Measurements from ENCODE around the gene MRPL41. TPM values are rescaled to one million over a fixed set of nuclear protein-coding genes. Genes with fewer than 3 reads are reported as not detected.

MRPL41 gene
- total and polyA plus RNA-seq, 2 of the 13 experiments (the other 11 are each of a cell fraction or from before 2014, with no cell fraction given): 20.9 to 54.0 TPM

DNA sequence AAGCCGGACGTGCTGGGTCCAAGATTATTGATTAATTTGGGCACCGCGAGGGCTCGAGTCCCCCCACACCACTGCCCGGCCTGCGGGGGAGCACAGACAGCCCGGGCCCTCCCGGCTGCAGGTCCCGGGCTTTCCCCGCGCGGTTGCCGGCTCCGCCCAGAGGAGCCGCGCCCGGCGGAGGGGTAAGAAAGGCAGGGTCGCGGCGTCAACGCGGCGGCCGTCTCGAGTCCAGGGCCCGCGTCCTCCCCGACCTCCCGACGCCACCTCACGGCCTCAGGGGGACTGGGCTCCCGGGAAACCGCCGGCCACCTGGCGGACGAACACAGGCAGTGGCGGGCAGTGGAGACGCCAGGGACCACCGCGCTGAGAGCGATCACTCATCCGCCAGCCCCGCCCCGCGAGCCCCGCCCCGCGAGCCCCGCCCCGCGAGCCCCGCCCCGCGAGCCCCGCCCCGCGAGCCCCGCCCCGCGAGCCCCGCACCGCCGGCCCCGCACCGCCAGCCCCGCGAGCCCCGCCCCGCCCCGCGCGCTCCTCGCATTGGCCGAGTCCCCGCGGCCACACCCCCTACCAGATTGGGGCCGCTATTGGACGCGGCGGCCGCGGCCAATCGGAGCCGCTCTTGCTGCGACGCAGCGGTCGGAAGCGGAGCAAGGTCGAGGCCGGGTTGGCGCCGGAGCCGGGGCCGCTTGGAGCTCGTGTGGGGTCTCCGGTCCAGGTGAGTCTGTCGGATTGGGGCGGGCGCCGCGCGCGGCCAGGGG lies at the start of gene MRPL41 (continued):
- no peak for TF ChIP-seq RNF219 (CRISPR knock-in tag; IDR thresholded peaks at IDR 0.05)
- peak; percentile 74; the same call in 1 of the 2 replicates for TF ChIP-seq ZNF772 (CRISPR knock-in tag; IDR thresholded peaks at IDR 0.05)
- TF ChIP-seq NFYB (CRISPR knock-in tag; IDR thresholded peaks at IDR 0.05): peak; percentile 85
- no peak for TF ChIP-seq CBX1 (IDR thresholded peaks at IDR 0.05; ENCODE audit: low read depth)
- no peak for TF ChIP-seq ZFP90 (CRISPR knock-in tag; IDR thresholded peaks at IDR 0.05; ENCODE audit: borderline replicate concordance)
- TF ChIP-seq ZNF770 (CRISPR knock-in tag; IDR thresholded peaks at IDR 0.05): no peak
- TF ChIP-seq, protein P1, sequence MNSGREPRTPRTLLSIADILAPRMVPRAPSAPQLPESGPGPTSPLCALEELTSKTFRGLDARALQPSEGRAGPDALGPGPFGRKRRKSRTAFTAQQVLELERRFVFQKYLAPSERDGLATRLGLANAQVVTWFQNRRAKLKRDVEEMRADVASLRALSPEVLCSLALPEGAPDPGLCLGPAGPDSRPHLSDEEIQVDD (CRISPR knock-in tag; IDR thresholded peaks at IDR 0.05; ENCODE audit: borderline replicate concordance): no peak
- TF ChIP-seq ZC3H4 (CRISPR knock-in tag; IDR thresholded peaks at IDR 0.05; ENCODE audit: borderline replicate concordance): no peak
- no peak for TF ChIP-seq HOXA7 (CRISPR knock-in tag; IDR thresholded peaks at IDR 0.05)
- no peak for TF ChIP-seq ZNF589 (CRISPR knock-in tag; conservative IDR thresholded peaks at IDR 0.05)
- peak; percentile 72; the same call in 1 of the 2 replicates for TF ChIP-seq ERF (CRISPR knock-in tag; IDR thresholded peaks at IDR 0.05)
- no peak; the same call in 1 of the 2 replicates for TF ChIP-seq NRL (CRISPR knock-in tag; IDR thresholded peaks at IDR 0.05; ENCODE audit: borderline replicate concordance)
- TF ChIP-seq SIN3A (IDR thresholded peaks at IDR 0.05; ENCODE audit: borderline replicate concordance, low read depth, low read length): peak; percentile 82; the same call in 1 of the 2 replicates
- TF ChIP-seq ZNF850 (CRISPR knock-in tag; conservative IDR thresholded peaks at IDR 0.05): no peak
- no peak for TF ChIP-seq TEAD2 (CRISPR knock-in tag; IDR thresholded peaks at IDR 0.05)
- no peak for TF ChIP-seq ZIK1 (CRISPR knock-in tag; IDR thresholded peaks at IDR 0.05; ENCODE audit: borderline replicate concordance, low read depth)
- TF ChIP-seq, protein P2, sequence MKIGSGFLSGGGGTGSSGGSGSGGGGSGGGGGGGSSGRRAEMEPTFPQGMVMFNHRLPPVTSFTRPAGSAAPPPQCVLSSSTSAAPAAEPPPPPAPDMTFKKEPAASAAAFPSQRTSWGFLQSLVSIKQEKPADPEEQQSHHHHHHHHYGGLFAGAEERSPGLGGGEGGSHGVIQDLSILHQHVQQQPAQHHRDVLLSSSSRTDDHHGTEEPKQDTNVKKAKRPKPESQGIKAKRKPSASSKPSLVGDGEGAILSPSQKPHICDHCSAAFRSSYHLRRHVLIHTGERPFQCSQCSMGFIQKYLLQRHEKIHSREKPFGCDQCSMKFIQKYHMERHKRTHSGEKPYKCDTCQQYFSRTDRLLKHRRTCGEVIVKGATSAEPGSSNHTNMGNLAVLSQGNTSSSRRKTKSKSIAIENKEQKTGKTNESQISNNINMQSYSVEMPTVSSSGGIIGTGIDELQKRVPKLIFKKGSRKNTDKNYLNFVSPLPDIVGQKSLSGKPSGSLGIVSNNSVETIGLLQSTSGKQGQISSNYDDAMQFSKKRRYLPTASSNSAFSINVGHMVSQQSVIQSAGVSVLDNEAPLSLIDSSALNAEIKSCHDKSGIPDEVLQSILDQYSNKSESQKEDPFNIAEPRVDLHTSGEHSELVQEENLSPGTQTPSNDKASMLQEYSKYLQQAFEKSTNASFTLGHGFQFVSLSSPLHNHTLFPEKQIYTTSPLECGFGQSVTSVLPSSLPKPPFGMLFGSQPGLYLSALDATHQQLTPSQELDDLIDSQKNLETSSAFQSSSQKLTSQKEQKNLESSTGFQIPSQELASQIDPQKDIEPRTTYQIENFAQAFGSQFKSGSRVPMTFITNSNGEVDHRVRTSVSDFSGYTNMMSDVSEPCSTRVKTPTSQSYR (CRISPR knock-in tag; IDR thresholded peaks at IDR 0.05; ENCODE audit: borderline replicate concordance): no peak
- TF ChIP-seq CREB1 (IDR thresholded peaks at IDR 0.05): no peak
- TF ChIP-seq CREB1 (CRISPR knock-in tag; IDR thresholded peaks at IDR 0.05): no peak
- no peak for TF ChIP-seq RFX1 (IDR thresholded peaks at IDR 0.05)
- TF ChIP-seq ZNF292 (CRISPR knock-in tag; IDR thresholded peaks at IDR 0.05; ENCODE audit: borderline replicate concordance, low read depth): no peak
- TF ChIP-seq CEBPB (IDR thresholded peaks at IDR 0.05; ENCODE audit: borderline replicate concordance, low read depth, low read length): no peak

All from HepG2 (cell line).